NCI-H460 (cell line): Measurements from ENCODE around the gene CYP2A7. TPM values are rescaled to one million over a fixed set of nuclear protein-coding genes. Genes with fewer than 3 reads are reported as not detected.
"Not testable (repeated sequence)": the region's sequence is repeated elsewhere in the genome, so short reads cannot be mapped to it uniquely, and the experiment has no call there.

Source experiments
- DNase-seq: peaks from one replicate; pipeline ENCODE4 v3.0.0-alpha.2; 2016; ENCODE audit warnings: low read depth; ENCODE audit errors: extremely low read depth
- polyA plus RNA-seq: library from polyadenylated mRNA; depleted of rRNA; stranded (reverse); fragments of >200 nt; gene quantifications from 2 replicates; pipeline ENCODE4 v1.2.3, GENCODE V29; 2014; cell fraction: nucleus; rRNA removed
- total RNA-seq: library from RNA; depleted of rRNA; stranded (reverse); fragments of >200 nt; shearing (Covaris generic); gene quantifications from 2 replicates; pipeline ENCODE4 v1.2.3, GENCODE V29; 2014; rRNA removed

Gene CYP2A7, protein sequence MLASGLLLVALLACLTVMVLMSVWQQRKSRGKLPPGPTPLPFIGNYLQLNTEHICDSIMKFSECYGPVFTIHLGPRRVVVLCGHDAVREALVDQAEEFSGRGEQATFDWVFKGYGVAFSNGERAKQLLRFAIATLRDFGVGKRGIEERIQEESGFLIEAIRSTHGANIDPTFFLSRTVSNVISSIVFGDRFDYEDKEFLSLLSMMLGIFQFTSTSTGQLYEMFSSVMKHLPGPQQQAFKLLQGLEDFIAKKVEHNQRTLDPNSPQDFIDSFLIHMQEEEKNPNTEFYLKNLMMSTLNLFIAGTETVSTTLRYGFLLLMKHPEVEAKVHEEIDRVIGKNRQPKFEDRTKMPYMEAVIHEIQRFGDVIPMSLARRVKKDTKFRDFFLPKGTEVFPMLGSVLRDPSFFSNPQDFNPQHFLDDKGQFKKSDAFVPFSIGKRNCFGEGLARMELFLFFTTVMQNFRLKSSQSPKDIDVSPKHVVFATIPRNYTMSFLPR
- not detected in 2 replicates for total RNA-seq
- not detected in 2 replicates for polyA plus RNA-seq

DNA sequence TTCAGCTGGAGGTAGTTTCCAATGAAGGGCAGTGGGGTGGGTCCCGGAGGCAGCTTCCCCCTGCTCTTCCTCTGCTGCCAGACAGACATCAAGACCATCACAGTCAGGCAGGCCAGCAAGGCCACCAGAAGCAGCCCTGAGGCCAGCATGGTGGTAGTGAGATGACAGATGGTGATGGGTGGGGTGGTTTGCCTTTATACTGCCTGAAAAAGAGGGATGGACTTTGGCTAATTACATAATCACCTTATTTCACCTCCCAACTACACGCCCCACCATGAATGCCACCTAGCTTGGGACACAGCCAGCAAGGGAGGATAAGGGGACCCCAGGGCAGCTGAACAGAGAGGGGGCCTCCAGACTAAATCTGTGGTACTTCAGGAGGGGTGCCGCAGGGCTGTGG lies at the start of gene CYP2A7:
Gene CYP2A7, minus strand, starts transcription at position 170 of the 400 bp plus-strand sequence. Its CDS starts 21 bp downstream, at position 149.
- not testable (repeated sequence) for DNase-seq

DNA sequence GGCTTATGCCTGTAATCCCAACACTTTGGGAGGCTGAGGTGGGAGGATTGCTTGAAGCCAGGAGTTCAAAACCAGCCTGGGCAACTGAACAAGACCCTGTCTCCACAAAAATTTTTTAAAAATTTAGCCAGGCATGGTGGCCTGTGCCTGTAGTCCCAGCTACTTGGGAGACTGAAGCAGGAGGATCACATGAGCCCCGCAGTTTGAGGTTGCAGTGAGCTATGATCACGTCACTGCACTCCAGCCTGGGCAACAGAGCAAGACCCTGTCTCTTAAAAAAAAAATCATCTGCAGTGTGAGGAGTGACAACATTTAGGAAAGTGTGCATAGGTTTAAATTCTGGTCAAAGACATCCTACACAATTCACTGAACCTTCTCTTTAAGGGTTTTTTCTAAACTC lies 48.8 kb upstream of the CYP2A7 start:
- DNase-seq, result not testable (repeated sequence)

DNA sequence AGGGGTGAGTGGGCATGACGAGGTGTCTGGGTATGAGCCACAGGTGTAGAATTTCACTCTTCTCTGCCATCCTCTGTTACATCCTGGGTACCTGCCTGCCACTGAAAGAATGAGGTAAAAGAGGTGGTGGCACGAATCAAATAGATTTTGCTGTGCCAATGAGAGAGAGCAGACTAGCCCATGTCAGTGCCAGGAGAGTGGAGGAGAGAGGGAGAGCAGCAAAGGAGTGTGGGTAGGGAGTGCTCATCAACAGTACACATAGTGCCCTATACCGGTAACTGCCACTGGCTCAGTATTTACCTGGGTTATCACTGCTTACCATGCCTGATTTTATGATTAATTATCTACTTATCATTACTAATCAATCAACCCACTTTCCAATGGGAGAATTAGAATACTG lies 47.9 kb upstream of the CYP2A7 start:
- DNase-seq, result not testable (repeated sequence)

DNA sequence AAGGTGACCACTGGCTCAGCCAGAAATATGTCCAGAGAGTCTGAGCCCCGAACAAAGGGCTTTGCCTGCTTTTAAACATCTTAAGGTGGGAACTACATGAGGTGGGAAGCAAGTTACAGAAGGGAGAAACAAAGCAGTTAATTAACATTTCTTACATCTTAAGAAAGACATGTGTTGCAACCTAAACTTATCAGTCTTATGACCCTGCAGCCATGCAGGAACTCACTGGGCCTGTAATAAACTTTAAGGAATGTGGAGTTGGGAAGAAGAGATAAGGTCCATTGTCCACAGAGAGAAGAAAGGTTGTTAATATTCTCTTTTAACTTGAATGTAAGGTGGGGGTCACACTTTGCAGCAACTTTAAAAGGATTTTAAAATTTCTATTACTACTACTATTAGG lies 46.8 kb upstream of the CYP2A7 start:
- DNase-seq, result no peak

DNA sequence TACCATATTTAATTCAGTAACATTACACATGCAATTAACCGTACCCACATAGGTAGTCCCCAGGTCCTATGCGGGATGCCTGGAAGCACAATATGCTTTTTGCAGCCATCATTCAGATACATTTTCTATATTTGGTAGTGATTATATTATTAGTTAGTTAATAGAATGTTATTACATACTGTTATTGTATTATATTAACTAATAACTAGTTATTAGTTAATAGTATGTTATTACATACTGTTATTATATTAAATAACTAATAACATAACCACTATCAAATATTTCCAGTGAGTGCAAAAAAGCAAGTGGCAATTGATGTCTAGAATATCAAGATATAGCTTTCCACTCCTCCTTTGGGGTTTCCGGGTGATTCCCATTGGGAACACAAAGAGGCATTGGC lies 45.5 kb upstream of the CYP2A7 start:
- no peak for DNase-seq

DNA sequence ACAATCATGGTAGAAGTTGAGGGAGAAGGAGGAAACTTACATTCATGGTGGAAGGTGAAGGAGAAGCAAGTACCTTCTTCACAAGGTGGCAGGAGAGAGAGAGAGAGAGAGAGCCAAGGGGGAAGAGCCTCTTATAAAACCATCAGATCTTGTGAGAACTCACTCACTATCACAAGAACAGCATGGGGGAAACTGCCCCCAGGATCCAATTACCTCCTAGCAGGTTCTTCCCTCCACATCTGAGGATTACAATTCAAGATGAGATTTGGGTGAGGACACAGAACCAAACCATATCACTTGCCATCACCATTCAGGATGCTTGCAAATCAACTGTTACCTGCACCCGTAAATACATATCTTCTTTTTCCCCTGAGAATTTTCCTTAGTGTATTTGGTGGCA lies 44.2 kb upstream of the CYP2A7 start:
- DNase-seq, result not testable (repeated sequence)

DNA sequence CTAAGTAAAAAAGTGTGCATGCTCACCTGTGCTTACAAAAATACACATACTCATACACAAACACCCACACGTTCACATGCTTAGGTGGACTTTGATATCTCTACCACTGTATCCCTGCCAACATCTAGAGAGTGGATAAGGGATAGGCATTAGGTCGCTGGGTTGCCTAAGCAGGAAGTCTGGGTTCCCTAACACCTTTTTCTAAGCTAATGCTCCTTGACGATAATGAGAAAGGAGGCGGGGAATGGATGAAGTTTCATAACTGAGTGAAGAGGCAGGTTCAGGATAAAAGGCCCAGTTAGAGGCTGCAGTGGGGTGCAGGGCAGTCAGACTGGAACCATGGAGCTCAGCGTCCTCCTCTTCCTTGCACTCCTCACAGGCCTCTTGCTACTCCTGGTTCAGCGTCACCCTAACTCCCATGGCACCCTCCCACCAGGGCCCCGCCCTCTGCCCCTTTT lies 41.9 kb upstream of the CYP2A7 start:
- DNase-seq, result no peak

DNA sequence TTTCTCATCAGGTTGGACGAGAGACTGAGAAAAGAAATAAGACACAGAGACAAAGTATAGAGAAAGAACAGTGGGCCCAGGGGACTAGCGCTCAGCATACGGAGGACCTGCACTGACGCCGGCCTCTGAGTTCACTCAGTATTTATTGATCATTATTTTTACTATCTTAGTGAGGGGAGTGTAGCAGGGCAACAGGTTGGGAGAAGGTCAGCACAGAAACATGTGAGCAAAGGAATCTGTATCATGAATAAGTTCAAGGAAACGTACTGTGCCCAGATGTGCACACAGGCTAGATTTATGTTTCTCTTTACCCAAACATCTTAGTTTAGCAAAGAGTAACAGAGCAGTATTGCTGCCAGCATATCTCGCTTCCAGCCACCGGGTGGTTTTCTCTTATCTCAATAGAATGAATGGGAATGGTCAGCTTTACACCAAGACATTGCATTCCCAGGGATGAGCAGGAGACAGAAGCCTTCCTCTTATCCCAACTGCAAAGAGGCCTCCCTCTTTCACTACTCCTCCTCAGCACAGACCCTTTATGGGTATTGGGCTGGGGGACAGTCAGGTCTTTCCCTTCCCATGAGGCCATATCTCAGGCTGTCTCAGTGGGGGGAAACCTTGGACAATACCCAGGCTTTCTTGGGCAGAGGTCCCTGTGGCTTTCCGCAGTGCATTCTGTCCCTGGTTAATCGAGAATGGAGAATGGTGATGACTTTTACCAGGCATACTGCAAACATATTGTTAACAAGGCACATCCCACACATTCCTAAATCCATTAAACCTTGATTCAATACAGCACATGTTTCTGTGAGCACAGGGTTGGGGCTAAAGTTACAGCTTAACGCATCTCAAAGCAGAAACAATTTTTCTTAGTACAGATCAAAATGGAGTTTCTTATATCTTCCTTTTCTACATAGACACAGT lies 40.5 kb upstream of the CYP2A7 start:
- DNase-seq, result not testable (repeated sequence)

DNA sequence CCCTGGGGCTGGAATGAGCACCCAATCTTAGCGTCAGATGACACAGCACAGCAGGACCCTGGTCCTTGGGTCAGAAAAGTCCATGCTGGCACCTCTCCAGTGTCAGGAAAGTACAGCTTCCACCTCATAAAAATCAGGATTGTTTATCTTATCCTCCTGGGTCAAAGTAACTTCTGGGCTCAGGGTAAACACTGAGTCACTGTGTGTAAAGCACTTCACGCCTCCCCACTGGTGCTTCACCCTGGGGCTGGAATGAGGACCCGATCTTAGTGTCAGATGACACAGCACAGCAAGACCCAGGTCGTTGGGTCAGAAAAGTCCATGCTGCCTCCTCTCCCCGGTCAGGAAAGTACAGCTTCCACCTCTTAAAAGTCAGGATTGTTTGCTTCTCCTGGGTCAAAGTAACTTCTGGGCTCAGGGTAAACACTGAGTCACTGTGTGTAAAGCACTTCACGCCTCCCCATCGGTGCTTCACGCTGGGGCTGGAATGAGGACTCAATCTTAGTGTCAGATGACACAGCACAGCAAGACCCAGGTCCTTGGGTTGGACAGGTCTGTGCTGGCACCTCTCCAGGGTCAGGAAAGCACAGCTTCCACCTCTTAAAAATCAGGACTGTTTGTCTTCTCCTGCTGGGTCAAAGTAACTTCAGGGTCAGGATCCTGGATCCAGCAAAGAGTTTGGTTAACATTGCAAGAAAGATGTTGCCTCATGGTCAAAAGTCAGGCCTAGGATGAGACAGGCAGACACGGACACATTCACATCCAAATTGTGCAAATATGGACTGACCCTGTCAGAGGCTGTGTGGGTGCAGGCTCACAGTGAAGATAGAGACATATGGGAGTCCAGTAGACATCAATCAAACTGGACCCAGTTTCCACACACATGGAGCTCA lies 39.2 kb upstream of the CYP2A7 start:
- DNase-seq, result peak; percentile 42

DNA sequence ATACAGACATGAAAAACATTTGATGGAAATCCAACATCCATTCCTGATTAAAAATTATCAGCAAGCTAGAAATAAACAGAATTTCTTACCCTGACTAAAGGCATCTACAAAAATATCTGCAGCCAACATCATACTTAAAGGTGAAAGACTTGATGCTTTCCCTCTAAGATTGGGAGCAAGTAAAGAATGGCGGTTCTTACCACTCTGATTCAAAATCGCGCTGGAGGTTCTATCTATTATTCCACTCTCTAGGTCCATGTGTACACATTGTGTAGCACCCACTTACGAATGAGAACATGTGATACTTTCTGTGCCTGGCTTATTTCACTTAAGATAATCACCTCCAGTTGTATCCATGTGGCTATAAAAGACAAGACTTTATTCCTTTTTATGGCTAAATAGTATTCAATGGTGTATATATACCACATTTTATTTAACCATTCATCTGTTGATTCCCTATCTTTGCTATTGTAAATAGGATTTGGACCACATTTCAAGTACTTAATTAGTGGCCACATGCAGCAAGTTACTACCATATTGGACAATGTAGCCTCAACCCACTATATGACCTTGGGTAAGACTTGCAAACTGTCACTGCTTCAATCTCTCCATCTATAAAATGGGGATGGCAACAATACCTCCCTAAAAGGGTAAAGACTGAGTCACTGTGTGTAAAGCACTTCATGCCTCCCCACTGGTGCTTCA lies 38.4 kb upstream of the CYP2A7 start:
- DNase-seq, result no peak

DNA sequence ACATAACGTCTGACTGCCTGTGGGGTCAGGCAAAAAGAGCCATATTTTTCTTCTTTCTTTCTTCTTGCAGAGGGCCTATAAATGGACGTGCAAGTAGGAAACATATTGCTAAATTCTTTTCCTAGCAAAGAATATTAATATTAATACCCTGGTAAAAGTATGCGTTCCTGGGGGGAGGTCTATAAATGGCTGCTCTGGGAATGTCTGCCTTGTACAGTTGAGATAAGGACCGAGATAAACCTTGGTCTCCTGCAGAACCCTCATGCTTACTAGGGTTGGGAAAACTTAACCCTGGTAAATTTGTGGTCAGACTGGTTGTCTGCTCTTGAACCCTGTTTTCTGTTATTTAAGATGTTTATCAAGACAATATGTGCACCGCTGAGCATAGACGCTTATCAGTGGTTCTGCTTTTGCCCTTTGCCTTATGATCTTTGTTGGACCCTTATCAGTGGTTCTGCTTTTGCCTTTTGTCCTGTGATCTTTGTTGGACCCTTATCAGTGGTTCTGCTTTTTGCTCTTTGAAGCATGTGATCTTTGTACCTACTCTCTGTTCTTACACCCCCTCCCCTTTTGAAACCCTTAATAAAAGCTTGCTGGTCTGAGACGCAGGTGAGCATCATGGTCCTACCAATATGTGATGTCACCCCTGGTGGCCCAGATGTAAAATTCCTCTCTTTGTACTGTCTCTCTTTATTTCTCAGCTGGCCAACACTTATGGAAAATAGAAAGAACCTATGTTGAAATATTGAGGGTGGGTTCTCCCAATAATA lies 37.7 kb upstream of the CYP2A7 start:
- not testable (repeated sequence) for DNase-seq

DNA sequence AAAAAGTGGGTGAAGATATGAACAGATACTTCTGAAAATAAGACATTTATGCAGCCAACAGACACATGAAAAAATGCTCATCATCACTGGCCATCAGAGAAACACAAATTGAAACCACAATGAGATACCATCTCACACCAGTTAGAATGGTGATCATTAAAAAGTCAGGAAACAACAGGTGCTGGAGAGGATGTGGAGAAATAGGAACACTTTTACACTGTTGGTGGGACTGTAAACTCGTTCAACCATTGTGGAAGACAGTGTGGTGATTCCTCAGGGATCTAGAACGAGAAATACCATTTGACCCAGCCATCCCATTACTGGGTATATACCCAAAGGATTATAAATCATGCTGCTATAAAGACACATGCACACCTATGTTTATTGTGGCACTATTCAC lies 36.3 kb upstream of the CYP2A7 start:
- DNase-seq, result not testable (repeated sequence)

DNA sequence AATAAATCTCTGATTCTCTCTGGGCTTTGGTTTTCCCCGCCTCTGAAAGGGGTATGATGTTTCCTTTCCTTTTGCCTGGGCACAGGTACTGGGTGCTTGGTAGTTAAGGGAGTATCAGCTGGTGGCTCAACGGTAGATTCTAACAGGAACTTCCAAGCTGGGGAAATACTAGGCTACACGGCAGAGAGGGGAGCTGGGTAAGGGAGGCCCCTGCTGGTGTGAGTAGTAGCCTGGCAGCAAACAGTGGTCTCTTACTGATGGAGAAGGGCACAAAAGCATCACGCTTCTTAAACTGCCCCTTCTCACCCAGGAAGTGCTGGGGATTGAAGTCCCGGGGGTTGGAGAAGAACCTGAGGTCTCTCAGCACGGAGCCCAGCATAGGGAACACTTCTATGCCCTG lies 26.9 kb upstream of the CYP2A7 start:
- DNase-seq, result no peak

DNA sequence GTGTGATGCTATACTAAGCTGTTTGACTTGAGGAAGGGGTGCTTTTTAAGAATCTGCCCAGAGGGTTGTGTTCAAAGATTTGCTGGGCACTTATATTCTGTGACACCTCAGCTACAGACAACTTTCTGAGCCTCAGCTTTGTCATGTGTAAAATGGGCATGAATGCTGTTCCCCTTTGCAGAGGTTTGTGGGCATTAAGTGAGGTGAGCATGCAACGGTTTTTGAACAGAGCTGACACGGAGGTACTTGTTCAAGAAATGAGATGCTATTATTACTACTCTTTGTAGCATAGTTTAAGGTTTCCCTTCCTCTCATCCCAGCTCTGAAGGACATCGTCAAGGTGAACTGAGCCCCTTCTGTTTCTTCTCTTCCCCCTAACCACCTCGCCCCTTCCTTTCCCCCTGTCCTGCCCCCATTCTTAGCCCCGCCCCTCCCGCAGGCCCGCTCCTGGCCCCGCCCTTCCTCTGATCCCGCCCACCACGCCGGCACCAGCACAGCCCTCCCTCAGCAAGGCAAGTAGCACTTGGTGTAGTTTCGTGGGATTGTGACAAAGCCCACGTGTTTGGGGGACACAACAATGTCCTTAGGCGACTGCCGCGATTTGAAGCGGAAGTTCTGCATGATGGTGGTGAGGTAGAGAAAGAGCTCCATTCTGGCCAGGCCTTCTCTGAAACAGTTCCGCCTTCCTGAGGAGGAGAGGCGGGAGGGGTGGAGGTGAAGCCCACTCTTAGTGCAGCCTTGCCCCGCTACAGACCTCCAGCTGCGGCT lies 26.1 kb upstream of the CYP2A7 start:
- no peak for DNase-seq

DNA sequence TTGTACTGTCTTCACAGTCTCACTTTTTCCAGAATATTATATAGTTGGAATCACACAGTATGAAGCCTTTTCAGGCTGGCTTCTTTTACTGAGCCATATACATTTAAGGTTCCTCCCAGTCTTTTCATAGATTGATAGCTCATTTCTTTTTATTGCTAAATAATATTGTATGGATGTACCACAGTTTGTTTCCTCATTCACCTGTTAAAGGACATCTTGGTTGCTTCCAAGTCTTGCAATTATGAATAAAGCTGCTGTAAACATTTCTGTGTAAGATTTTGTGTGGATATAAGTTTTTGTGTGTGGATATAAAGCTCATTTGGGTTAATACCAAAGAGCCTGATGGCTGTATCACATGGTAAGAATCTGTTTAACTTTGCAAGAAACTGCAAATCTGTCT lies 24.5 kb upstream of the CYP2A7 start:
- no peak for DNase-seq

DNA sequence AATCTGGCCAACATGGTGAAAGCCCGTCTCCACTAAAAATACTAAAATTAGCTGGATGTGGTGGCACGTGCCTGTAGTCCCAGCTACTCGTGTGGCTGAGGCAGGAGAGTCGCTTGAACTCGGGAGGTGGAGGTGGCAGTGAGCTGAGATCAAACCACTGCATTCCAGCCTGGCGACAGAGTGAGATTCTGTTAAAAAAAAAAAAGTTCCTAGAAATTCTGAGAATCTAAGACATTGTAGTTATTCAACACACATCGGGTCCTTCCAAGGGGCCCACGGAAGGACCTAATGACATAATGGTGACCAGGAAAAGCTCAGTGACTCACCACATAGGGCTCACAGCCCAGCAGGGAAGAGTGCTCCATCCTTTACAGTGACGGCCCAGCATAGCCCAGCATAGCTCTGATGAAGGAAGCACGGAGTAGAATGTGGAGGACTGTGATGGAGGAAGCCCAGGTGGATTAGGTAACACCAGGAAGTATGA lies 22.7 kb upstream of the CYP2A7 start:
- DNase-seq, result not testable (repeated sequence)

DNA sequence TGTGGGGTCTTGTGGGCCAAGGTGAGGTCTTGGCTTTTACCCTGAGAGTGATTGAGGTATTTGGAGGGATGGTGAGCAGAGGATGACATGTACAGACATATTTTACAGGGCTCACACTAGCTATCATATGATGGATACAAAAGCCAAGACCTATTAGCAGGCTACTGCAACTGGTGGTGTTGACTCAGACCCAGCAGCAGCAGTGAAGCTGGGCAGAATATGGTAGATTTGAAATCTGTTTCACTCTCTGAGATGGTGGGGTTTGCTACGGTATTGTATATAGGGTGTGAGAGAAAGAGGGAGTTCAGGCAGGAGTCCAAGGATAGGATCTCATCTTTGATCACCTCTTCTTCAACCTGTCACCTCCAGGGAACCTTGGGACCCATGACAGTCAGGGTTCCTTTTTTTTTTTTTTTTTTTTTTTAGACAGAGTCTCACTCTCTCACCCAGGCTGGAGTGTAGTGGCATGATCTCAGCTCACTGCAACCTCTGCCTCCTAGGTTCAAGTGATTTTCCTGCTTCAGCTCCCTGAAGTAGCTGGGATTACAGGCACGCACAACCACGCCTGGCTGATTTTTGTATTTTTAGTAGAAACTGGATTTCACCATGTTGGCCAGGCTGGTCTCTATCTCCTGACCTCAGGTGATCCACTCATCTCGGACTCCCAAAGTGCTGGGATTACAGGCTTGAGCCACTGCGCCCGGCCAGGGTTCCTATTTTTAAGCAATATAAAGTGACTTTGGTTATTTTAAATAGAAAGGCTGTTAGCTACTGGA lies 20.1 kb upstream of the CYP2A7 start:
- DNase-seq, result not testable (repeated sequence)
